Activated CD4-positive, alpha-beta T cell treated with anti-CD3 and anti-CD28 coated beads, Interleukin-2, Interleukin-6, amounts not matched to agents 100 ng/mL and 50 ng/mL, durations not matched to agents 16 hours and 8 hours (primary cell): Measurements from ENCODE around the gene UBE2E2.
"Not testable (repeated sequence)": the region's sequence is repeated elsewhere in the genome, so short reads cannot be mapped to it uniquely, and the experiment has no call there.

Source experiments
- DNase-seq: peaks from one replicate; pipeline ENCODE4 v3.0.0-alpha.2; 2020

UBE2E2 gene

GRCh38 chr3:23202921-23203707 is at the start of gene UBE2E2:
UBE2E2 (plus strand) TSS chr3:23203327.
- peak; percentile 64 for DNase-seq

GRCh38 chr3:23153436-23153835 is 49.7 kb upstream of the UBE2E2 start:
- no peak for DNase-seq

- DNase-seq: no peak
Measured at GRCh38 chr3:23157331-23157730, 45.8 kb upstream of the UBE2E2 start.

- DNase-seq: no peak
Measured at GRCh38 chr3:23159929-23160328, 43.2 kb upstream of the UBE2E2 start.

- DNase-seq: no peak
Measured at GRCh38 chr3:23161308-23161707, 41.8 kb upstream of the UBE2E2 start.

GRCh38 chr3:23161896-23162570 is 41.1 kb upstream of the UBE2E2 start:
- no peak for DNase-seq

- no peak for DNase-seq
Measured at GRCh38 chr3:23162934-23163333, 40.2 kb upstream of the UBE2E2 start.

- no peak for DNase-seq
Measured at GRCh38 chr3:23164746-23165145, 38.4 kb upstream of the UBE2E2 start.

- DNase-seq: no peak
Measured at GRCh38 chr3:23165571-23165970, 37.6 kb upstream of the UBE2E2 start.

GRCh38 chr3:23166276-23166675 is 36.9 kb upstream of the UBE2E2 start:
- no peak for DNase-seq

- DNase-seq: no peak
Measured at GRCh38 chr3:23166845-23167244, 36.3 kb upstream of the UBE2E2 start.

- DNase-seq: no peak
Measured at GRCh38 chr3:23169551-23169950, 33.6 kb upstream of the UBE2E2 start.

- no peak for DNase-seq
Measured at GRCh38 chr3:23170291-23170690, 32.8 kb upstream of the UBE2E2 start.

GRCh38 chr3:23172059-23172458 is 31.1 kb upstream of the UBE2E2 start:
- DNase-seq: no peak

GRCh38 chr3:23174426-23175039 is 28.6 kb upstream of the UBE2E2 start:
- no peak for DNase-seq

GRCh38 chr3:23175341-23176083 is 27.6 kb upstream of the UBE2E2 start:
- DNase-seq: no peak

- not testable (repeated sequence) for DNase-seq
Measured at GRCh38 chr3:23176839-23177238, 26.3 kb upstream of the UBE2E2 start.

- DNase-seq: no peak
Measured at GRCh38 chr3:23182996-23183513, 20.1 kb upstream of the UBE2E2 start.

- no peak for DNase-seq
Measured at GRCh38 chr3:23183731-23184130, 19.4 kb upstream of the UBE2E2 start.

- no peak for DNase-seq
Measured at GRCh38 chr3:23185861-23186260, 17.3 kb upstream of the UBE2E2 start.

- DNase-seq: no peak
Measured at GRCh38 chr3:23189187-23189586, 13.9 kb upstream of the UBE2E2 start.

- no peak for DNase-seq
Measured at GRCh38 chr3:23192816-23193215, 10.3 kb upstream of the UBE2E2 start.

- no peak for DNase-seq
Measured at GRCh38 chr3:23193831-23194230, 9.3 kb upstream of the UBE2E2 start.
